HEK293 (cell line): ENCODE results near the gene NT5DC2.
A peak's percentile ranks its signal among the peaks of the same experiment; 100 is the strongest.

Source experiments
- IKZF3 ChIP-seq: fragments of 450-650 bp; IDR thresholded peaks from 2 replicates; pipeline ENCODE4 v1.5.0; 2018; ENCODE audit warnings: missing biosample characterization, mild to moderate bottlenecking, missing genetic modification characterization, moderate library complexity
- KLF1 ChIP-seq: fragments of 450-650 bp; formaldehyde crosslinking; IDR thresholded peaks from 2 replicates; pipeline ENCODE4 v1.5.1; 2016; ENCODE audit warnings: missing biosample characterization, missing genetic modification characterization
- KLF9 ChIP-seq: fragments of 450-650 bp; formaldehyde crosslinking; IDR thresholded peaks from 2 replicates; pipeline ENCODE4 v1.5.1; 2016; ENCODE audit warnings: missing biosample characterization, missing genetic modification characterization, low read depth
- MYNN ChIP-seq: fragments of 450-650 bp; formaldehyde crosslinking; IDR thresholded peaks from 2 replicates; pipeline ENCODE4 v1.5.1; 2016; ENCODE audit warnings: missing biosample characterization, missing genetic modification characterization, borderline replicate concordance
- TRIM28 ChIP-seq: IDR thresholded peaks from 2 replicates; pipeline ENCODE4 v1.6.1; 2011; ENCODE audit warnings: low read length, control low read depth, borderline replicate concordance
- ZBTB1 ChIP-seq: fragments of 450-650 bp; formaldehyde crosslinking; IDR thresholded peaks from 2 replicates; pipeline ENCODE4 v1.5.1; 2016; ENCODE audit warnings: missing biosample characterization, missing genetic modification characterization
- ZEB2 ChIP-seq: fragments of 450-650 bp; formaldehyde crosslinking; IDR thresholded peaks from 2 replicates; pipeline ENCODE4 v1.5.1; 2016; ENCODE audit warnings: missing biosample characterization, missing genetic modification characterization
- ZNF133 ChIP-seq: fragments of 450-650 bp; formaldehyde crosslinking; IDR thresholded peaks from 2 replicates; pipeline ENCODE4 v1.5.1; 2016; ENCODE audit warnings: missing biosample characterization, missing genetic modification characterization
- ZNF175 ChIP-seq: fragments of 450-650 bp; formaldehyde crosslinking; IDR thresholded peaks from 2 replicates; pipeline ENCODE4 v1.5.1; 2016; ENCODE audit warnings: missing biosample characterization, missing genetic modification characterization
- ZNF184 ChIP-seq: fragments of 450-650 bp; IDR thresholded peaks from 2 replicates; pipeline ENCODE4 v1.5.1; 2018; ENCODE audit warnings: missing biosample characterization, mild to moderate bottlenecking, missing genetic modification characterization
- ZNF19 ChIP-seq: fragments of 450-650 bp; formaldehyde crosslinking; IDR thresholded peaks from 2 replicates; pipeline ENCODE4; 2016; ENCODE audit warnings: missing biosample characterization, missing genetic modification characterization, low read depth
- ZNF223 ChIP-seq: fragments of 450-650 bp; formaldehyde crosslinking; IDR thresholded peaks from 2 replicates; pipeline ENCODE4 v1.5.1; 2016; ENCODE audit warnings: missing biosample characterization, missing genetic modification characterization
- ZNF423 ChIP-seq: fragments of 450-650 bp; formaldehyde crosslinking; IDR thresholded peaks from 2 replicates; pipeline ENCODE4 v1.5.1; 2016; ENCODE audit warnings: missing biosample characterization, missing genetic modification characterization
- ZNF473 ChIP-seq: fragments of 450-650 bp; formaldehyde crosslinking; IDR thresholded peaks from 2 replicates; pipeline ENCODE4 v1.5.1; 2017; ENCODE audit warnings: missing biosample characterization, missing genetic modification characterization
- ZNF529 ChIP-seq: fragments of 450-650 bp; formaldehyde crosslinking; IDR thresholded peaks from 2 replicates; pipeline ENCODE4 v1.5.1; 2017; ENCODE audit warnings: missing genetic modification characterization, missing biosample characterization; ENCODE audit not compliant: insufficient replicate concordance
- ZNF530 ChIP-seq: fragments of 450-650 bp; formaldehyde crosslinking; IDR thresholded peaks from 2 replicates; pipeline ENCODE4 v1.5.1; 2016; ENCODE audit warnings: low read depth, missing biosample characterization, missing genetic modification characterization
- ZNF629 ChIP-seq: fragments of 450-650 bp; formaldehyde crosslinking; IDR thresholded peaks from 2 replicates; pipeline ENCODE4 v1.5.1; 2017; ENCODE audit warnings: missing biosample characterization, missing genetic modification characterization
- ZNF660 ChIP-seq: fragments of 450-650 bp; IDR thresholded peaks from 2 replicates; pipeline ENCODE4 v1.5.1; 2018; ENCODE audit warnings: missing biosample characterization, mild to moderate bottlenecking, missing genetic modification characterization
- ZNF768 ChIP-seq: fragments of 450-650 bp; formaldehyde crosslinking; IDR thresholded peaks from 2 replicates; pipeline ENCODE4 v1.5.1; 2018; ENCODE audit warnings: missing biosample characterization, mild to moderate bottlenecking, missing genetic modification characterization
- ZSCAN30 ChIP-seq: fragments of 450-650 bp; IDR thresholded peaks from 2 replicates; pipeline ENCODE4 v1.5.1; 2018; ENCODE audit warnings: missing biosample characterization, mild to moderate bottlenecking, missing genetic modification characterization, moderate library complexity
- TF ChIP-seq, protein P1 (sequence below): fragments of 450-650 bp; formaldehyde crosslinking; IDR thresholded peaks from 2 replicates; pipeline ENCODE4 v1.5.1; 2016; ENCODE audit warnings: missing biosample characterization, missing genetic modification characterization, borderline replicate concordance
- TF ChIP-seq, protein P2 (sequence below): fragments of 450-650 bp; formaldehyde crosslinking; conservative IDR thresholded peaks from 2 replicates; pipeline ENCODE4 v1.5.1; 2016; ENCODE audit warnings: low read depth, missing biosample characterization, missing genetic modification characterization
- TF ChIP-seq, protein P3 (sequence below): fragments of 450-650 bp; IDR thresholded peaks from 2 replicates; pipeline ENCODE4 v1.5.1; 2018; ENCODE audit warnings: missing biosample characterization, missing genetic modification characterization
- TF ChIP-seq, protein P4 (sequence below): fragments of 450-650 bp; formaldehyde crosslinking; IDR thresholded peaks from 2 replicates; pipeline ENCODE4 v1.5.1; 2016; ENCODE audit warnings: missing biosample characterization, missing genetic modification characterization
- TF ChIP-seq, protein P5 (sequence below): fragments of 450-650 bp; formaldehyde crosslinking; IDR thresholded peaks from 2 replicates; pipeline ENCODE4 v1.5.1; 2016; ENCODE audit warnings: missing biosample characterization, missing genetic modification characterization

The NT5DC2 gene

GRCh38 chr3:52533623-52534280 is at the start of gene NT5DC2 (continued):
- TF ChIP-seq ZNF175 (tag by site-specific recombination) (no peak), ZNF184 (tag by site-specific recombination) (no peak), ZNF768 (no peak), ZEB2 (tag by site-specific recombination) (no peak), ZNF223 (tag by site-specific recombination) (no peak), KLF1 (tag by site-specific recombination) (no peak), ZNF629 (tag by site-specific recombination) (no peak), IKZF3 (no peak), ZBTB1 (tag by site-specific recombination) (no peak), ZNF530 (tag by site-specific recombination) (no peak), ZSCAN30 (peak; percentile 66), ZNF660 (tag by site-specific recombination) (0 out of 2 replicates have a peak, but pooled peaks have one; percentile 31), ZNF19 (no peak), MYNN (no peak), ZNF133 (tag by site-specific recombination) (no peak), ZNF529 (tag by site-specific recombination) (no peak), ZNF423 (tag by site-specific recombination) (no peak), ZNF473 (no peak), KLF9 (no peak), TRIM28 (no peak)
- TF ChIP-seq, protein P1, sequence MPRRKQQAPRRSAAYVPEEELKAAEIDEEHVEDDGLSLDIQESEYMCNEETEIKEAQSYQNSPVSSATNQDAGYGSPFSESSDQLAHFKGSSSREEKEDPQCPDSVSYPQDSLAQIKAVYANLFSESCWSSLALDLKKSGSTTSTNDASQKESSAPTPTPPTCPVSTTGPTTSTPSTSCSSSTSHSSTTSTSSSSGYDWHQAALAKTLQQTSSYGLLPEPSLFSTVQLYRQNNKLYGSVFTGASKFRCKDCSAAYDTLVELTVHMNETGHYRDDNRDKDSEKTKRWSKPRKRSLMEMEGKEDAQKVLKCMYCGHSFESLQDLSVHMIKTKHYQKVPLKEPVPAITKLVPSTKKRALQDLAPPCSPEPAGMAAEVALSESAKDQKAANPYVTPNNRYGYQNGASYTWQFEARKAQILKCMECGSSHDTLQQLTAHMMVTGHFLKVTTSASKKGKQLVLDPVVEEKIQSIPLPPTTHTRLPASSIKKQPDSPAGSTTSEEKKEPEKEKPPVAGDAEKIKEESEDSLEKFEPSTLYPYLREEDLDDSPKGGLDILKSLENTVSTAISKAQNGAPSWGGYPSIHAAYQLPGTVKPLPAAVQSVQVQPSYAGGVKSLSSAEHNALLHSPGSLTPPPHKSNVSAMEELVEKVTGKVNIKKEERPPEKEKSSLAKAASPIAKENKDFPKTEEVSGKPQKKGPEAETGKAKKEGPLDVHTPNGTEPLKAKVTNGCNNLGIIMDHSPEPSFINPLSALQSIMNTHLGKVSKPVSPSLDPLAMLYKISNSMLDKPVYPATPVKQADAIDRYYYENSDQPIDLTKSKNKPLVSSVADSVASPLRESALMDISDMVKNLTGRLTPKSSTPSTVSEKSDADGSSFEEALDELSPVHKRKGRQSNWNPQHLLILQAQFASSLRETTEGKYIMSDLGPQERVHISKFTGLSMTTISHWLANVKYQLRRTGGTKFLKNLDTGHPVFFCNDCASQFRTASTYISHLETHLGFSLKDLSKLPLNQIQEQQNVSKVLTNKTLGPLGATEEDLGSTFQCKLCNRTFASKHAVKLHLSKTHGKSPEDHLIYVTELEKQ: no peak
- TF ChIP-seq, protein P2, sequence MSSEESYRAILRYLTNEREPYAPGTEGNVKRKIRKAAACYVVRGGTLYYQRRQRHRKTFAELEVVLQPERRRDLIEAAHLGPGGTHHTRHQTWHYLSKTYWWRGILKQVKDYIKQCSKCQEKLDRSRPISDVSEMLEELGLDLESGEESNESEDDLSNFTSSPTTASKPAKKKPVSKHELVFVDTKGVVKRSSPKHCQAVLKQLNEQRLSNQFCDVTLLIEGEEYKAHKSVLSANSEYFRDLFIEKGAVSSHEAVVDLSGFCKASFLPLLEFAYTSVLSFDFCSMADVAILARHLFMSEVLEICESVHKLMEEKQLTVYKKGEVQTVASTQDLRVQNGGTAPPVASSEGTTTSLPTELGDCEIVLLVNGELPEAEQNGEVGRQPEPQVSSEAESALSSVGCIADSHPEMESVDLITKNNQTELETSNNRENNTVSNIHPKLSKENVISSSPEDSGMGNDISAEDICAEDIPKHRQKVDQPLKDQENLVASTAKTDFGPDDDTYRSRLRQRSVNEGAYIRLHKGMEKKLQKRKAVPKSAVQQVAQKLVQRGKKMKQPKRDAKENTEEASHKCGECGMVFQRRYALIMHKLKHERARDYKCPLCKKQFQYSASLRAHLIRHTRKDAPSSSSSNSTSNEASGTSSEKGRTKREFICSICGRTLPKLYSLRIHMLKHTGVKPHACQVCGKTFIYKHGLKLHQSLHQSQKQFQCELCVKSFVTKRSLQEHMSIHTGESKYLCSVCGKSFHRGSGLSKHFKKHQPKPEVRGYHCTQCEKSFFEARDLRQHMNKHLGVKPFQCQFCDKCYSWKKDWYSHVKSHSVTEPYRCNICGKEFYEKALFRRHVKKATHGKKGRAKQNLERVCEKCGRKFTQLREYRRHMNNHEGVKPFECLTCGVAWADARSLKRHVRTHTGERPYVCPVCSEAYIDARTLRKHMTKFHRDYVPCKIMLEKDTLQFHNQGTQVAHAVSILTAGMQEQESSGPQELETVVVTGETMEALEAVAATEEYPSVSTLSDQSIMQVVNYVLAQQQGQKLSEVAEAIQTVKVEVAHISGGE (tag by site-specific recombination): no peak
- TF ChIP-seq, protein P3, sequence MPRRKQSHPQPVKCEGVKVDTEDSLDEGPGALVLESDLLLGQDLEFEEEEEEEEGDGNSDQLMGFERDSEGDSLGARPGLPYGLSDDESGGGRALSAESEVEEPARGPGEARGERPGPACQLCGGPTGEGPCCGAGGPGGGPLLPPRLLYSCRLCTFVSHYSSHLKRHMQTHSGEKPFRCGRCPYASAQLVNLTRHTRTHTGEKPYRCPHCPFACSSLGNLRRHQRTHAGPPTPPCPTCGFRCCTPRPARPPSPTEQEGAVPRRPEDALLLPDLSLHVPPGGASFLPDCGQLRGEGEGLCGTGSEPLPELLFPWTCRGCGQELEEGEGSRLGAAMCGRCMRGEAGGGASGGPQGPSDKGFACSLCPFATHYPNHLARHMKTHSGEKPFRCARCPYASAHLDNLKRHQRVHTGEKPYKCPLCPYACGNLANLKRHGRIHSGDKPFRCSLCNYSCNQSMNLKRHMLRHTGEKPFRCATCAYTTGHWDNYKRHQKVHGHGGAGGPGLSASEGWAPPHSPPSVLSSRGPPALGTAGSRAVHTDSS: no peak
- TF ChIP-seq, protein P4, sequence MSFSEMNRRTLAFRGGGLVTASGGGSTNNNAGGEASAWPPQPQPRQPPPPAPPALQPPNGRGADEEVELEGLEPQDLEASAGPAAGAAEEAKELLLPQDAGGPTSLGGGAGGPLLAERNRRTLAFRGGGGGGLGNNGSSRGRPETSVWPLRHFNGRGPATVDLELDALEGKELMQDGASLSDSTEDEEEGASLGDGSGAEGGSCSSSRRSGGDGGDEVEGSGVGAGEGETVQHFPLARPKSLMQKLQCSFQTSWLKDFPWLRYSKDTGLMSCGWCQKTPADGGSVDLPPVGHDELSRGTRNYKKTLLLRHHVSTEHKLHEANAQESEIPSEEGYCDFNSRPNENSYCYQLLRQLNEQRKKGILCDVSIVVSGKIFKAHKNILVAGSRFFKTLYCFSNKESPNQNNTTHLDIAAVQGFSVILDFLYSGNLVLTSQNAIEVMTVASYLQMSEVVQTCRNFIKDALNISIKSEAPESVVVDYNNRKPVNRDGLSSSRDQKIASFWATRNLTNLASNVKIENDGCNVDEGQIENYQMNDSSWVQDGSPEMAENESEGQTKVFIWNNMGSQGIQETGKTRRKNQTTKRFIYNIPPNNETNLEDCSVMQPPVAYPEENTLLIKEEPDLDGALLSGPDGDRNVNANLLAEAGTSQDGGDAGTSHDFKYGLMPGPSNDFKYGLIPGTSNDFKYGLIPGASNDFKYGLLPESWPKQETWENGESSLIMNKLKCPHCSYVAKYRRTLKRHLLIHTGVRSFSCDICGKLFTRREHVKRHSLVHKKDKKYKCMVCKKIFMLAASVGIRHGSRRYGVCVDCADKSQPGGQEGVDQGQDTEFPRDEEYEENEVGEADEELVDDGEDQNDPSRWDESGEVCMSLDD (tag by site-specific recombination): peak; percentile 69
- TF ChIP-seq, protein P5, sequence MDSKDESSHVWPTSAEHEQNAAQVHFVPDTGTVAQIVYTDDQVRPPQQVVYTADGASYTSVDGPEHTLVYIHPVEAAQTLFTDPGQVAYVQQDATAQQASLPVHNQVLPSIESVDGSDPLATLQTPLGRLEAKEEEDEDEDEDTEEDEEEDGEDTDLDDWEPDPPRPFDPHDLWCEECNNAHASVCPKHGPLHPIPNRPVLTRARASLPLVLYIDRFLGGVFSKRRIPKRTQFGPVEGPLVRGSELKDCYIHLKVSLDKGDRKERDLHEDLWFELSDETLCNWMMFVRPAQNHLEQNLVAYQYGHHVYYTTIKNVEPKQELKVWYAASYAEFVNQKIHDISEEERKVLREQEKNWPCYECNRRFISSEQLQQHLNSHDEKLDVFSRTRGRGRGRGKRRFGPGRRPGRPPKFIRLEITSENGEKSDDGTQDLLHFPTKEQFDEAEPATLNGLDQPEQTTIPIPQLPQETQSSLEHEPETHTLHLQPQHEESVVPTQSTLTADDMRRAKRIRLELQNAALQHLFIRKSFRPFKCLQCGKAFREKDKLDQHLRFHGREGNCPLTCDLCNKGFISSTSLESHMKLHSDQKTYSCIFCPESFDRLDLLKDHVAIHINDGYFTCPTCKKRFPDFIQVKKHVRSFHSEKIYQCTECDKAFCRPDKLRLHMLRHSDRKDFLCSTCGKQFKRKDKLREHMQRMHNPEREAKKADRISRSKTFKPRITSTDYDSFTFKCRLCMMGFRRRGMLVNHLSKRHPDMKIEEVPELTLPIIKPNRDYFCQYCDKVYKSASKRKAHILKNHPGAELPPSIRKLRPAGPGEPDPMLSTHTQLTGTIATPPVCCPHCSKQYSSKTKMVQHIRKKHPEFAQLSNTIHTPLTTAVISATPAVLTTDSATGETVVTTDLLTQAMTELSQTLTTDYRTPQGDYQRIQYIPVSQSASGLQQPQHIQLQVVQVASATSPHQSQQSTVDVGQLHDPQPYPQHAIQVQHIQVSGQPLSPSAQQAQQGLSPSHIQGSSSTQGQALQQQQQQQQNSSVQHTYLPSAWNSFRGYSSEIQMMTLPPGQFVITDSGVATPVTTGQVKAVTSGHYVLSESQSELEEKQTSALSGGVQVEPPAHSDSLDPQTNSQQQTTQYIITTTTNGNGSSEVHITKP (tag by site-specific recombination): no peak
